Measurements from ENCODE around the gene NRP1.

NRP1 gene

DNA sequence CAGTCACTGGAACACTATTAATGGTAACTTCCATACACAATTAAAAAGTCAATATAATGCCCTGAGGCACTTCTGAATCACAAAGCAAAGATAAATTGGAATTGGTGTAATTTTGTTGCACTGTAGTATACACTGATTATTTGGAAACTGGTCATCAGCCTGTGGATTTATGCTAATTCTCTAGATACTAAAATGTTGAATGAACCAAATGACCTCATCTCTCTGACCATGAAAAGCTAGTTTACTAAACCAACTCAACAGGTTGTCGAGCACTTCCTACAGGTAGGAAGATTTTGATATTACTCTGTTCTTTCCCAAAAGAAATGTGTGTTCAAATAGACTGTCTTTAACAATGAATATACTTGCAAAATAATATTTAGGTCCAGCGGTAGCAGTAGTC, 5.3 kb downstream of the NRP1 start:
- no peak overlapping the region for H3K9ac ChIP-seq (ENCODE audit: low read length)
- H3F3A ChIP-seq (ENCODE audit: insufficient read depth, low read length), result no peaks in the 10 kb centered on the region
- no peak overlapping the region for H3K4me3 ChIP-seq (ENCODE audit: low read length)
- H3K27ac ChIP-seq (ENCODE audit: low read length), result no peak overlapping the region
- H3K36me3 ChIP-seq (replicated peaks; ENCODE audit: insufficient read depth, low read length), result no peaks in the 10 kb centered on the region
- no peak overlapping the region for H3K4me2 ChIP-seq (ENCODE audit: low read depth, low read length)
- H3K9me3 ChIP-seq (replicated peaks; ENCODE audit: insufficient read depth, low read length), result no peaks in the 10 kb centered on the region
- H2AFZ ChIP-seq (ENCODE audit: low read length), result no peak overlapping the region
- TF ChIP-seq EZH2phosphoT487 (IDR thresholded peaks at IDR 0.05; ENCODE audit: low read length), result no peak
- TF ChIP-seq, protein P1, sequence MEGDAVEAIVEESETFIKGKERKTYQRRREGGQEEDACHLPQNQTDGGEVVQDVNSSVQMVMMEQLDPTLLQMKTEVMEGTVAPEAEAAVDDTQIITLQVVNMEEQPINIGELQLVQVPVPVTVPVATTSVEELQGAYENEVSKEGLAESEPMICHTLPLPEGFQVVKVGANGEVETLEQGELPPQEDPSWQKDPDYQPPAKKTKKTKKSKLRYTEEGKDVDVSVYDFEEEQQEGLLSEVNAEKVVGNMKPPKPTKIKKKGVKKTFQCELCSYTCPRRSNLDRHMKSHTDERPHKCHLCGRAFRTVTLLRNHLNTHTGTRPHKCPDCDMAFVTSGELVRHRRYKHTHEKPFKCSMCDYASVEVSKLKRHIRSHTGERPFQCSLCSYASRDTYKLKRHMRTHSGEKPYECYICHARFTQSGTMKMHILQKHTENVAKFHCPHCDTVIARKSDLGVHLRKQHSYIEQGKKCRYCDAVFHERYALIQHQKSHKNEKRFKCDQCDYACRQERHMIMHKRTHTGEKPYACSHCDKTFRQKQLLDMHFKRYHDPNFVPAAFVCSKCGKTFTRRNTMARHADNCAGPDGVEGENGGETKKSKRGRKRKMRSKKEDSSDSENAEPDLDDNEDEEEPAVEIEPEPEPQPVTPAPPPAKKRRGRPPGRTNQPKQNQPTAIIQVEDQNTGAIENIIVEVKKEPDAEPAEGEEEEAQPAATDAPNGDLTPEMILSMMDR (IDR thresholded peaks at IDR 0.05; ENCODE audit: low read length), result no peak
- TF ChIP-seq EZH2 (optimal IDR thresholded peaks at IDR 0.05; ENCODE audit: low read depth, low read length), result no peak
- no peaks in the 10 kb centered on the region for H3K9me2 ChIP-seq (replicated peaks; ENCODE audit: insufficient read depth, low read length)
- no peaks in the 10 kb centered on the region for H3K4me1 ChIP-seq (ENCODE audit: low read length)
- no peaks in the 10 kb centered on the region for H4K20me1 ChIP-seq (ENCODE audit: insufficient read depth, low read length)
- no peaks in the 10 kb centered on the region for H3K79me2 ChIP-seq (ENCODE audit: low read length)
- H3K27me3 ChIP-seq (replicated peaks; ENCODE audit: insufficient read depth, low read length), result no peaks in the 10 kb centered on the region
- no peak for DNase-seq

DNA sequence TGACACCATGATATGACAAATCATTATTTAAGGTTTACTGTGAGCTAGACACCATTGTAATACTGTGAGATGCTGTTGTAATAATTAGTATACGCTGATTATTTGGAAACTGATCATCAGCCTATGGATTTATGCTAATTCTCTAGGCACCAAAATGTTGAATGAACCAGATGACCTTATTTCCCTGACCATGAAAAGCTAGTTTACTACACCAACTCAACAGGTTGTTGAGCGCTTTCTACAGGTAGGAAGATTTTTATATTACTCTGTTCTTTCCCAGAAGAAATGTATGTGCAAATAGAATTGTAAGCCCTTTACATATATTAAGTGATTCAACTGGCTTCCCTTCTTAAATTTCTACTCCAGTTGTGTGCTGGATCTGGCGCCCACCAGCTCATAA, 6.2 kb downstream of the NRP1 start:
- Histone ChIP-seq H3F3A (ENCODE audit: insufficient read depth, low read length) (no peaks in the 10 kb centered on the region), H4K20me1 (ENCODE audit: insufficient read depth, low read length) (no peaks in the 10 kb centered on the region), H3K9me2 (replicated peaks; ENCODE audit: insufficient read depth, low read length) (no peaks in the 10 kb centered on the region), H2AFZ (ENCODE audit: low read length) (no peak overlapping the region), H3K9me3 (replicated peaks; ENCODE audit: insufficient read depth, low read length) (no peaks in the 10 kb centered on the region), H3K27me3 (replicated peaks; ENCODE audit: insufficient read depth, low read length) (no peaks in the 10 kb centered on the region), H3K4me1 (ENCODE audit: low read length) (no peaks in the 10 kb centered on the region), H3K27ac (ENCODE audit: low read length) (no peak overlapping the region), H3K9ac (ENCODE audit: low read length) (no peak overlapping the region), H3K79me2 (ENCODE audit: low read length) (no peaks in the 10 kb centered on the region), H3K4me2 (ENCODE audit: low read depth, low read length) (no peak overlapping the region), H3K36me3 (replicated peaks; ENCODE audit: insufficient read depth, low read length) (no peaks in the 10 kb centered on the region), H3K4me3 (ENCODE audit: low read length) (no peak overlapping the region)
- no peak for DNase-seq
- TF ChIP-seq EZH2phosphoT487 (IDR thresholded peaks at IDR 0.05; ENCODE audit: low read length) (no peak), EZH2 (optimal IDR thresholded peaks at IDR 0.05; ENCODE audit: low read depth, low read length) (no peak)
- TF ChIP-seq, protein P1 (IDR thresholded peaks at IDR 0.05; ENCODE audit: low read length), result no peak

DNA sequence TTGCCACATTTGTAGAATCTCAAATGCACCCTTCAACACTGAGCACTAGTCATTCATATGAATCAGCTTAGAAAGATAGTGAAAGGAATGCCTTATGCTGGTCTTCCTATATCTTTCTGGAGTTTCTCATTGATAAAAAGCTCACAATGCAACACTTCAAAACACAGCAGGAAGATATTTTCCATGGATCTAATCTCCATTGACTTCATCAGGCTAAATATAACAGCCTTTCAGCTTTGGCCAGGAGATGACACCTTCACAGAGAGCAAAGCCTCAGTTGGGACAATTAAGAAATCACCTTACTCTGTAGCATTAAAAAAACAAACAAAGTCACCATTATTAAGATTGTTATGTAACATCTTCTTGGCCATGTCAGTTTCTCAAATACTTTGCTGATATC, 6.7 kb downstream of the NRP1 start:
- no peaks in the 10 kb centered on the region for H4K20me1 ChIP-seq (ENCODE audit: insufficient read depth, low read length)
- DNase-seq, result no peak
- H3K36me3 ChIP-seq (replicated peaks; ENCODE audit: insufficient read depth, low read length), result no peaks in the 10 kb centered on the region
- no peak overlapping the region for H3K4me2 ChIP-seq (ENCODE audit: low read depth, low read length)
- H3K79me2 ChIP-seq (ENCODE audit: low read length), result no peaks in the 10 kb centered on the region
- H3K9me2 ChIP-seq (replicated peaks; ENCODE audit: insufficient read depth, low read length), result no peaks in the 10 kb centered on the region
- H3K4me1 ChIP-seq (ENCODE audit: low read length), result no peaks in the 10 kb centered on the region
- no peaks in the 10 kb centered on the region for H3F3A ChIP-seq (ENCODE audit: insufficient read depth, low read length)
- H3K4me3 ChIP-seq (ENCODE audit: low read length), result no peak overlapping the region
- H3K27ac ChIP-seq (ENCODE audit: low read length), result no peak overlapping the region
- H3K9ac ChIP-seq (ENCODE audit: low read length), result no peak overlapping the region
- H3K9me3 ChIP-seq (replicated peaks; ENCODE audit: insufficient read depth, low read length), result no peaks in the 10 kb centered on the region
- H3K27me3 ChIP-seq (replicated peaks; ENCODE audit: insufficient read depth, low read length), result no peaks in the 10 kb centered on the region
- TF ChIP-seq EZH2 (optimal IDR thresholded peaks at IDR 0.05; ENCODE audit: low read depth, low read length) (no peak), EZH2phosphoT487 (IDR thresholded peaks at IDR 0.05; ENCODE audit: low read length) (no peak)
- TF ChIP-seq, protein P1 (IDR thresholded peaks at IDR 0.05; ENCODE audit: low read length), result no peak
- no peak overlapping the region for H2AFZ ChIP-seq (ENCODE audit: low read length)
